Fibroblast of mammary gland (primary cell): Measurements from ENCODE around the gene FRMPD1.

Experiments
- DNase-seq: peaks from one replicate; pipeline ENCODE4 v3.0.0-alpha.2; 2010; ENCODE audit warnings: low read depth
- H3K4me3 ChIP-seq: 2 replicates; pipeline ENCODE4 v1.5.1; 2011; ENCODE audit warnings: low read depth, mild to moderate bottlenecking, low read length, moderate library complexity; ENCODE audit not compliant: control insufficient read depth
- CTCF ChIP-seq: conservative IDR thresholded peaks from 2 replicates; pipeline ENCODE4 v1.5.1; 2011; ENCODE audit warnings: low read depth, low read length, inconsistent platforms; ENCODE audit not compliant: control insufficient read depth, insufficient read depth

Gene FRMPD1

GRCh38 chr9:37705787-37706186 is 55.0 kb downstream of the FRMPD1 start:
- no peak overlapping the region for H3K4me3 ChIP-seq
- no peak for DNase-seq
- no peak for TF ChIP-seq CTCF

GRCh38 chr9:37706290-37706689 is 55.5 kb downstream of the FRMPD1 start:
- DNase-seq: no peak
- TF ChIP-seq CTCF: no peak
- H3K4me3 ChIP-seq: no peak overlapping the region

GRCh38 chr9:37707748-37708147 is 57.0 kb downstream of the FRMPD1 start:
- no peak overlapping the region for H3K4me3 ChIP-seq
- no peak for TF ChIP-seq CTCF
- no peak for DNase-seq

GRCh38 chr9:37710046-37710445 is 59.3 kb downstream of the FRMPD1 start:
- H3K4me3 ChIP-seq: no peak overlapping the region
- no peak for TF ChIP-seq CTCF
- no peak for DNase-seq

GRCh38 chr9:37715260-37715659 is 64.5 kb downstream of the FRMPD1 start:
- DNase-seq: no peak
- H3K4me3 ChIP-seq: no peak overlapping the region
- TF ChIP-seq CTCF: no peak

- H3K4me3 ChIP-seq: no peak overlapping the region
- no peak for TF ChIP-seq CTCF
- no peak for DNase-seq
Observed at GRCh38 chr9:37715991-37716505, 65.3 kb downstream of the FRMPD1 start.

- TF ChIP-seq CTCF: no peak
- H3K4me3 ChIP-seq: no peak overlapping the region
- no peak for DNase-seq
Observed at GRCh38 chr9:37719526-37719925, 68.8 kb downstream of the FRMPD1 start.
